Liver (tissue), 3 donors: ENCODE measurements around the gene PLCG2.

Experiments used
- EGR1 ChIP-seq, 2 donors: IDR thresholded peaks; 2 replicates each; pipeline ENCODE4 v1.6.1; 2016 to 2018; ENCODE audit warnings: antibody characterized with exemption in 2 of 2, low read depth in 2 of 2
- GABPA ChIP-seq, 2 donors: IDR thresholded peaks in 1 of 2; conservative IDR thresholded peaks in 1 of 2; 2 replicates each; pipeline ENCODE4 v1.6.1; 2016; ENCODE audit warnings: antibody characterized with exemption in 2 of 2, mild to moderate bottlenecking in 1 of 2, moderate library complexity in 1 of 2
- JUND ChIP-seq, 2 donors: IDR thresholded peaks; 2 replicates each; pipeline ENCODE4 v1.6.1; 2016; ENCODE audit warnings: antibody characterized with exemption in 2 of 2
- RAD21 ChIP-seq, 2 donors: IDR thresholded peaks; 2 replicates each; pipeline ENCODE4 v1.6.1; 2016; ENCODE audit warnings: antibody characterized with exemption in 2 of 2, mild to moderate bottlenecking in 2 of 2
- RXRA ChIP-seq, 2 donors: IDR thresholded peaks; 2 replicates each; pipeline ENCODE4 v1.6.1; 2017 to 2018; ENCODE audit warnings: antibody characterized with exemption in 2 of 2, mild to moderate bottlenecking in 1 of 2
- SP1 ChIP-seq: IDR thresholded peaks from 2 replicates; pipeline ENCODE4 v1.6.1; 2018; ENCODE audit warnings: antibody characterized with exemption, mild to moderate bottlenecking
- TAF1 ChIP-seq: conservative IDR thresholded peaks from 2 replicates; pipeline ENCODE4 v1.6.1; 2016; ENCODE audit warnings: antibody characterized with exemption, mild to moderate bottlenecking
- TF ChIP-seq, protein P1 (sequence below): fragments of 150-350 bp; IDR thresholded peaks from 2 replicates; pipeline ENCODE4 v1.5.1; 2017; ENCODE audit warnings: improper control_type of control experiment, low read depth, low read length; ENCODE audit not compliant: missing input control
- TF ChIP-seq, protein P2 (sequence below): IDR thresholded peaks from 2 replicates; pipeline ENCODE4 v1.6.1; 2016; ENCODE audit warnings: antibody characterized with exemption
- TF ChIP-seq, protein P3 (sequence below): IDR thresholded peaks from 2 replicates; pipeline ENCODE4 v1.6.1; 2016; ENCODE audit warnings: antibody characterized with exemption
- TF ChIP-seq, protein P4 (sequence below): IDR thresholded peaks from 2 replicates; pipeline ENCODE4 v1.6.1; 2016; ENCODE audit warnings: antibody characterized with exemption
- donor health status: healthy.
- donor health status: healthy.

DNA sequence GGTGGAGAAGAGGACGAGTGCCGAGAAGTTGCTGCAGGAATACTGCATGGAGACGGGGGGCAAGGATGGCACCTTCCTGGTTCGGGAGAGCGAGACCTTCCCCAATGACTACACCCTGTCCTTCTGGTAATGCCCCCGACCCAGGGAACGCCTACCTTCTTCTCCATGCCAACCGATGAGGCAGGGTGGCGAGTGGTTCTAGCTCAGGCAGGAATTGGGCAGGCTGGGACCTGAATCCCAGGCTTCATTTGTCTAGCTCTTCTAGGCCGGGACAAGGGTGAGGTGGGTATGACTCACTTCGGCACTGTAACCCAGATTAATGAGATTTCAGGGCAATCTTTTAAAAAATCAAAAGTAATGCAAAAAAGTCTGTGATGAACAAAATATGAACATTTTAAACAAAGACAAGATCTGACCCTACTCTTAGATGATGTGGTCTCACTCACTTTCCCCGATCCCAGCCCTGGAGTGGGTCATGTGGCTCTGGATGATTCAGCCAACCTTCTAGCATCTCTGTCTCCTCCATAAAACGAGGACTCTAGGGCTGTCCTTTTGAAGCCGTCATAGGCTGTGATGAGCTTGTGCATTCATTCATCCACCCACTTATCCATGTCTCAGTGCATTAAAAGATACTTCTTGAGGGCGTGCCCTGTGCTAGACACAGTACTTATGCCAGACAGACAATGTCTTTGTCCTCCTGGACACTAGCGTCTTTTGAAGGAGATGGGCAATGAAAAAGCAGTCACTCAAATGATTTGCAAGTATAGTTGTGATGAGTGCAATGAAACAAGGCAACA, 129.6 kb downstream of the PLCG2 start:
- TF ChIP-seq, protein P1, sequence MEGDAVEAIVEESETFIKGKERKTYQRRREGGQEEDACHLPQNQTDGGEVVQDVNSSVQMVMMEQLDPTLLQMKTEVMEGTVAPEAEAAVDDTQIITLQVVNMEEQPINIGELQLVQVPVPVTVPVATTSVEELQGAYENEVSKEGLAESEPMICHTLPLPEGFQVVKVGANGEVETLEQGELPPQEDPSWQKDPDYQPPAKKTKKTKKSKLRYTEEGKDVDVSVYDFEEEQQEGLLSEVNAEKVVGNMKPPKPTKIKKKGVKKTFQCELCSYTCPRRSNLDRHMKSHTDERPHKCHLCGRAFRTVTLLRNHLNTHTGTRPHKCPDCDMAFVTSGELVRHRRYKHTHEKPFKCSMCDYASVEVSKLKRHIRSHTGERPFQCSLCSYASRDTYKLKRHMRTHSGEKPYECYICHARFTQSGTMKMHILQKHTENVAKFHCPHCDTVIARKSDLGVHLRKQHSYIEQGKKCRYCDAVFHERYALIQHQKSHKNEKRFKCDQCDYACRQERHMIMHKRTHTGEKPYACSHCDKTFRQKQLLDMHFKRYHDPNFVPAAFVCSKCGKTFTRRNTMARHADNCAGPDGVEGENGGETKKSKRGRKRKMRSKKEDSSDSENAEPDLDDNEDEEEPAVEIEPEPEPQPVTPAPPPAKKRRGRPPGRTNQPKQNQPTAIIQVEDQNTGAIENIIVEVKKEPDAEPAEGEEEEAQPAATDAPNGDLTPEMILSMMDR, result no peak
- TF ChIP-seq TAF1 (no peak), JUND (IDR thresholded peaks at IDR 0.05) (no peak), GABPA (IDR thresholded peaks at IDR 0.05 in 1 of 2, conservative IDR thresholded peaks at IDR 0.05 in 1 of 2) (no peak), EGR1 (IDR thresholded peaks at IDR 0.05; ENCODE audit: low read depth in 2 of 2) (no peak), RAD21 (IDR thresholded peaks at IDR 0.05) (no peak), RXRA (IDR thresholded peaks at IDR 0.05) (no peak), SP1 (no peak)
- TF ChIP-seq, protein P2, sequence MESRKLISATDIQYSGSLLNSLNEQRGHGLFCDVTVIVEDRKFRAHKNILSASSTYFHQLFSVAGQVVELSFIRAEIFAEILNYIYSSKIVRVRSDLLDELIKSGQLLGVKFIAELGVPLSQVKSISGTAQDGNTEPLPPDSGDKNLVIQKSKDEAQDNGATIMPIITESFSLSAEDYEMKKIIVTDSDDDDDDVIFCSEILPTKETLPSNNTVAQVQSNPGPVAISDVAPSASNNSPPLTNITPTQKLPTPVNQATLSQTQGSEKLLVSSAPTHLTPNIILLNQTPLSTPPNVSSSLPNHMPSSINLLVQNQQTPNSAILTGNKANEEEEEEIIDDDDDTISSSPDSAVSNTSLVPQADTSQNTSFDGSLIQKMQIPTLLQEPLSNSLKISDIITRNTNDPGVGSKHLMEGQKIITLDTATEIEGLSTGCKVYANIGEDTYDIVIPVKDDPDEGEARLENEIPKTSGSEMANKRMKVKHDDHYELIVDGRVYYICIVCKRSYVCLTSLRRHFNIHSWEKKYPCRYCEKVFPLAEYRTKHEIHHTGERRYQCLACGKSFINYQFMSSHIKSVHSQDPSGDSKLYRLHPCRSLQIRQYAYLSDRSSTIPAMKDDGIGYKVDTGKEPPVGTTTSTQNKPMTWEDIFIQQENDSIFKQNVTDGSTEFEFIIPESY, result no peak
- TF ChIP-seq, protein P3, sequence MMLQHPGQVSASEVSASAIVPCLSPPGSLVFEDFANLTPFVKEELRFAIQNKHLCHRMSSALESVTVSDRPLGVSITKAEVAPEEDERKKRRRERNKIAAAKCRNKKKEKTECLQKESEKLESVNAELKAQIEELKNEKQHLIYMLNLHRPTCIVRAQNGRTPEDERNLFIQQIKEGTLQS, result no peak
- TF ChIP-seq, protein P4, sequence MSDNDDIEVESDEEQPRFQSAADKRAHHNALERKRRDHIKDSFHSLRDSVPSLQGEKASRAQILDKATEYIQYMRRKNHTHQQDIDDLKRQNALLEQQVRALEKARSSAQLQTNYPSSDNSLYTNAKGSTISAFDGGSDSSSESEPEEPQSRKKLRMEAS, result no peak
